Mesothelial cell of epicardium (in vitro differentiated cells): ENCODE measurements around the gene TMEM11. TPM values are rescaled to one million over a fixed set of nuclear protein-coding genes. Genes with fewer than 3 reads are reported as not detected.

Experiments
- DNase-seq, 2 experiments: peaks; one replicate each; pipeline ENCODE4 v3.0.0; 2021; ENCODE audit warnings: low spot score in 2 of 2; ENCODE audit not compliant: unreplicated experiment in 2 of 2
- H3K27ac Mint-ChIP-seq: 2 replicates; pipeline ENCODE4 v1.8.0; 2021; ENCODE audit warnings: mixed read lengths
- H3K27me3 Mint-ChIP-seq: 2 replicates; pipeline ENCODE4 v1.8.0; 2021; ENCODE audit warnings: low read depth, mixed read lengths
- H3K36me3 Mint-ChIP-seq: 2 replicates; pipeline ENCODE4 v1.8.0; 2021; ENCODE audit warnings: mixed read lengths
- H3K4me1 Mint-ChIP-seq: 2 replicates; pipeline ENCODE4 v1.8.0; 2021; ENCODE audit warnings: mixed read lengths
- H3K4me3 Mint-ChIP-seq: 2 replicates; pipeline ENCODE4 v1.8.0; 2021; ENCODE audit warnings: mild to moderate bottlenecking, moderate library complexity, mixed read lengths
- H3K9me3 Mint-ChIP-seq: 2 replicates; pipeline ENCODE4 v1.8.0; 2021; ENCODE audit warnings: mixed read lengths
- CTCF ChIP-seq: fragments of 200-600 bp; sonication (generic); IDR thresholded peaks from one replicate; pipeline ENCODE4 v1.5.0; 2021; ENCODE audit warnings: antibody characterized with exemption; ENCODE audit not compliant: unreplicated experiment
- total RNA-seq: library from RNA; stranded (reverse); gene quantifications from 3 replicates; pipeline ENCODE4 v1.2.1, GENCODE V29; 2021

Gene TMEM11
- total RNA-seq = 19.4 to 21.9 TPM (median 20.6 TPM) in 3 replicates

GRCh38 chr17:21214015-21214776 lies at the start of gene TMEM11:
Gene TMEM11 (minus strand): TSS chr17:21214161. CDS start chr17:21214152, 9 bp downstream.
- Mint-ChIP-seq H3K27ac (peak within 1 kb of the TSS; percentile 98), H3K4me3 (peak within 1 kb of the TSS; percentile 92), H3K4me1 (peaks cover 35% of the 10 kb centered on the region), H3K27me3 (no peaks in the 10 kb centered on the region), H3K36me3 (no peaks in the 10 kb centered on the region), H3K9me3 (no peaks in the 10 kb centered on the region)
- DNase-seq = peak; percentile 90 to 96
- TF ChIP-seq CTCF = no peak

GRCh38 chr17:21263376-21263775 lies 49.4 kb upstream of the TMEM11 start:
- Mint-ChIP-seq H3K4me3 (no peak overlapping the region), H3K27ac (no peak overlapping the region), H3K9me3 (no peaks in the 10 kb centered on the region), H3K36me3 (no peaks in the 10 kb centered on the region), H3K4me1 (no peaks in the 10 kb centered on the region), H3K27me3 (no peaks in the 10 kb centered on the region)
- no peak for TF ChIP-seq CTCF
- no peak for DNase-seq

- Mint-ChIP-seq H3K27ac (no peak overlapping the region), H3K36me3 (no peaks in the 10 kb centered on the region), H3K27me3 (no peaks in the 10 kb centered on the region), H3K9me3 (no peaks in the 10 kb centered on the region), H3K4me3 (no peak overlapping the region), H3K4me1 (no peaks in the 10 kb centered on the region)
- no peak for TF ChIP-seq CTCF
- no peak for DNase-seq
Observed at GRCh38 chr17:21262259-21262993, 48.5 kb upstream of the TMEM11 start.

- DNase-seq = no peak
- no peaks in the 10 kb centered on the region for H3K36me3 Mint-ChIP-seq
- H3K9me3 Mint-ChIP-seq = no peaks in the 10 kb centered on the region
- H3K4me3 Mint-ChIP-seq = no peak overlapping the region
- H3K4me1 Mint-ChIP-seq = no peaks in the 10 kb centered on the region
- no peaks in the 10 kb centered on the region for H3K27me3 Mint-ChIP-seq
- no peak for TF ChIP-seq CTCF
- H3K27ac Mint-ChIP-seq = no peak overlapping the region
Observed at GRCh38 chr17:21258593-21258992, 44.6 kb upstream of the TMEM11 start.

- Mint-ChIP-seq H3K27me3 (no peaks in the 10 kb centered on the region), H3K4me1 (peaks cover 4% of the 10 kb centered on the region), H3K27ac (peak overlapping the region; percentile 78), H3K36me3 (no peaks in the 10 kb centered on the region), H3K9me3 (no peaks in the 10 kb centered on the region), H3K4me3 (peak overlapping the region; percentile 78)
- TF ChIP-seq CTCF = no peak
- DNase-seq = no peak
Observed at GRCh38 chr17:21253646-21254441, 39.9 kb upstream of the TMEM11 start.
